NCI-H345 treated with DMSO at 0.1 percent for 48 hours (cell line): ENCODE measurements around the gene SYNGR4.

ENCODE experiments used
- DNase-seq: peaks from one replicate; lab custom pipeline; 2025; ENCODE audit not compliant: unreplicated experiment; lab: John Stamatoyannopoulos, UW

Gene SYNGR4

GRCh38 chr19:48396016-48396823, 32.1 kb downstream of the SYNGR4 start:
- no peak for DNase-seq

DNA sequence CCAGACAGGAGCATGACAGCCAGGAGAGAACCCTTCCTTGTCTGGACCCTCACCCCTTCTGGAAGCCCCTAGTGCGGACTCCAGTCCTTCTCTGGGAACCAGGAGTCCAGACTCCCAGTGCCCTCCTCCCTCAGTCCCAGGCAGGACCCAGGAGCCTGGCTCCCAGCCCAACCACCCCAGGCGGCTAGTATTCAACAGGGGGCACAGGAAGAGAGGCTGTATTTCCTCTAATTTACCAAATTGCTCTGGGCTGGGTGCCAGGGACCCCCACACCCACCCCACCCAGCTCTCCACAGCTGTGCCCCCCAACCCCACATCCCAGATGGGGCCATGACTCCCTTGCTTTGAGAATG, 32.6 kb downstream of the SYNGR4 start:
- DNase-seq, result no peak

DNA sequence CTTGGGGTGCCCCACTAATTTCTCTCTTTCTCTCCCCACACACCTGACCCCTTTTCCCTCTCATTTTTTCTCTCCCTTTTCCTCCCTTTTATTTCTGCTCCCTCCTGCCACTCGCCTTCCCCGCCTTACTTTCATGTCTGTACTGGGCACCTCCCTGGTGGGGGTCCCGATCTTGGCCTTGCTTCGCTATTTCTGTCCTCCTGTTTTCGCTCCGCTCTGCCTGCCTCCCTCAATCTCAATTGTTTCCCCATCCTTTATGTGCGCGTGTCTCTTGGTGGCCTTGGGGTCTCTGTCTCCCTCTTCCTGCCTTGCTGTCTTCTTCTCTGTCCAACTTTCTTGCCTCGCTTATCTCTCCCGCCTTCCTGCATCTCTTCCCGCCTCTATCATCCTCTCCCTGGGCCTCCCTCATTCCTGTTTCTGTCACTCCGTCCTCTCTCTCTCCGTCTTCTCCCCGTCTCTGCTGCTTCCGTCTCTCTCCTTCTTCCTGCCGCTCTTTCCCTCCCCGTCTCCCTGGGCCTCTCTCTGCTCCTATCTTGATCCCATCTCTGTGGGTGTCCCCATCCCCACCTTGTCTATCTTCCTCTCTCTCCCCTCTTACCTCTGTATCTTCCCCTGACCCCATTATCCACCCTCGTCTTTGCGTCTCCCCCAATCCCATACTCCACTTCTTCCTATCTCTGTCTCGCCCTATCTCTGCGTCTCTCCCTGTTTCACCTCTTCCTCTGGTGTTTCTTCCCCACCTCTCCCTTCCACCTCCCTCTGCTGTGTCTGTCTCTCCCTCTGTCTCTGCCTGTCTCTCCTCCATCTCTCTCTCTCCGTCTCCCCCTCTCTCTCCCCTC, 33.3 kb downstream of the SYNGR4 start:
- no peak for DNase-seq

GRCh38 chr19:48398102-48398374, 33.9 kb downstream of the SYNGR4 start:
- DNase-seq, result no peak

DNA sequence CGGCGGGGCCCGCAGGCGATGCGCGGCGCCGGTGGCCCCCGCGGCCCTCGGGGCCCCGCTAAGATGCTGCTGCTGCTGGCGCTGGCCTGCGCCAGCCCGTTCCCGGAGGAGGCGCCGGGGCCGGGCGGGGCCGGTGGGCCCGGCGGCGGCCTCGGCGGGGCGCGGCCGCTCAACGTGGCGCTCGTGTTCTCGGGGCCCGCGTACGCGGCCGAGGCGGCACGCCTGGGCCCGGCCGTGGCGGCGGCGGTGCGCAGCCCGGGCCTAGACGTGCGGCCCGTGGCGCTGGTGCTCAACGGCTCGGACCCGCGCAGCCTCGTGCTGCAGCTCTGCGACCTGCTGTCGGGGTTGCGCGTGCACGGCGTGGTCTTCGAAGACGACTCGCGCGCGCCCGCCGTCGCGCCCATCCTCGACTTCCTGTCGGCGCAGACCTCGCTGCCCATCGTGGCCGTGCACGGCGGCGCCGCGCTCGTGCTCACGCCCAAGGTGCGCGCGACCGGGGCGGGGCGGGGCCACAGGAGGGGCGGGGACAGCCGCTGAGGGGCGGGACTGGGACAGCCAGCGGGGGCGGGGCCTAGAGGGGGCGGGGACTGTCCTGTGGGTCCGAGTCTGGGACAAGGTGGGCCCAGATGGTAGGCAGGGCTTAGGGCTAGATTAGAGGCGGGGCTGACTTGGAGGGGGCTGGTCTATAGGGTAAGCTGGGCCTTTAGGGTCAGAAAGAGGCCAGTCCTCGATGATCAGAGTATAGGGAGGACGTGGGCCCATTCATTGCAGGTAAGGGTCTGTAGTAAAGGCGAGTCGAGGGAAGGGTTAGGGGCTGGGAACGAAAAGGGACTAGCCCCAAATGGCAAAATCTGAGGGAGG, 34.4 kb downstream of the SYNGR4 start:
- no peak for DNase-seq

DNA sequence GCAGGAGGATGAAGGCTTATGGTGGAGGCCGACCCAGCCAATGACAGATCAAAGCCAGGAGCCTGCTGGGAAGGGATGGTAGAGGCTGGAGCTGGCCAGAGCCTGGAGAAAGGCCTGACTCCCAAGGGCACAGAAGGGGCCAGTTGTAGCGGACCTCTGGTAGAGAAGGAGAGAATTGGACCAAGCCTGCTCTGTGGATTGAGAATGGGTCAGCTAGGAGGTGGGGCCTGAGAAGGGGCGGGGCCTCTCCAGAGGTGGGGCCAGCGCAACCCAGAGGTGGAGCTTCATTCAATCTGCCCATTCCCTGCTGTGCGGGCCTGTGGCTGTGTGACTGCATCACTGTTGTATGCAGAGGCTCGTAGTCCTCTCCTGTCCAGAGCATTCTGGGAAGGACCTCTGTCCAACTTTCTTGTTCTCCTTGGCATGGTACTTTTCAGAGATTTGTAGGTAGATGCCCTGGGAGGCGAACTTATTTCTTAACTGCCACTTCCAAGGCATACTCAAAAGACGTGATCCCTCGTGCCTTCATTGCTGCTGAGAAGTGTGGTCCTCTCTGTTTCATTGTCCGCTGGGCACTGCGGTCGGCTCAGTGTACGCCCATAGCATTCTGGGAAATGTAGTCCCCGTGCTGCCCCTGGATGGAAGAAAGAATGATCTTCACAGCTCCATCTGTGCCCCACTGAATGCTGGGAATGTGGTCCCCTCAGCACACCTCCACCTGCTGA, 36.0 kb downstream of the SYNGR4 start:
- DNase-seq, result peak; percentile 33

GRCh38 chr19:48401287-48401686, 37.1 kb downstream of the SYNGR4 start:
- DNase-seq, result no peak

DNA sequence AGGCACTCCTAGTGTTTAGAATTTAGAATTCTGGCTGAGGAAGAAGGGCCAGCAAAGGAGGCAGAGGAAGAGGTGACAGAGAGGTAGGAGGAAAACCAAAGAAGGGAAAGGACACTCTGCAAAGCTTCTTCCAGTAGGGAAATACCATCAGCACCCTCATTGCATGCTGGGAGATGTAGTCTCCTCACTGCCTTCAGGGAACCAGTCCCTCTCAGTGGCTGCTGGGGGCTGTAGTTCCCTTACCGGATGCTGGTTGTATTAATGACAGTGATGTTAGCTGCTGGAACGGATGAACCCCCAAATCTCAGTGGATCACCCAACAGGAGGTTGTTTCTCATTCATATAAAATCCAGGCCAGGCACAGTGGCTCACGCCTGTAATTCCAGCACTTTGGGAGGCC, 39.4 kb downstream of the SYNGR4 start:
- DNase-seq, result no peak

DNA sequence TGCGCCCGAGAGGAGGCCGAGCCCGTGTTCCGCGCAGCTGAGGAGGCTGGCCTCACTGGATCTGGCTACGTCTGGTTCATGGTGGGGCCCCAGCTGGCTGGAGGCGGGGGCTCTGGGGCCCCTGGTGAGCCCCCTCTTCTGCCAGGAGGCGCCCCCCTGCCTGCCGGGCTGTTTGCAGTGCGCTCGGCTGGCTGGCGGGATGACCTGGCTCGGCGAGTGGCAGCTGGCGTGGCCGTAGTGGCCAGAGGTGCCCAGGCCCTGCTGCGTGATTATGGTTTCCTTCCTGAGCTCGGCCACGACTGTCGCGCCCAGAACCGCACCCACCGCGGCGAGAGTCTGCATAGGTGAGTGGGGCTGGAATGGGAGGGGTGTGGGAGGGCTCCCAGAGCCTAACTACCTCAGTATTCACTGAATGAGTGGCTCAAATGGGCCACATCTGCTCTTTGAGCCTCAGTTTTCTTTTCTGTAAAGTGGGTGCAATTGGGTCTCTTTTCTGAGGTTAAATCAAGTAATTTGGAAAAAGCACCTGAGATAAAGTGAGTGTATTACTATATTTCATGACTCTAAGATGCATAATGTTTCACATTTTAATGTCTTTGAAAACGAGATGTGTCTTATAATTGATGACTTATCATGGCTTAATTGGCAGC, 41.0 kb downstream of the SYNGR4 start:
- no peak for DNase-seq

GRCh38 chr19:48405850-48406249, 41.7 kb downstream of the SYNGR4 start:
- no peak for DNase-seq

DNA sequence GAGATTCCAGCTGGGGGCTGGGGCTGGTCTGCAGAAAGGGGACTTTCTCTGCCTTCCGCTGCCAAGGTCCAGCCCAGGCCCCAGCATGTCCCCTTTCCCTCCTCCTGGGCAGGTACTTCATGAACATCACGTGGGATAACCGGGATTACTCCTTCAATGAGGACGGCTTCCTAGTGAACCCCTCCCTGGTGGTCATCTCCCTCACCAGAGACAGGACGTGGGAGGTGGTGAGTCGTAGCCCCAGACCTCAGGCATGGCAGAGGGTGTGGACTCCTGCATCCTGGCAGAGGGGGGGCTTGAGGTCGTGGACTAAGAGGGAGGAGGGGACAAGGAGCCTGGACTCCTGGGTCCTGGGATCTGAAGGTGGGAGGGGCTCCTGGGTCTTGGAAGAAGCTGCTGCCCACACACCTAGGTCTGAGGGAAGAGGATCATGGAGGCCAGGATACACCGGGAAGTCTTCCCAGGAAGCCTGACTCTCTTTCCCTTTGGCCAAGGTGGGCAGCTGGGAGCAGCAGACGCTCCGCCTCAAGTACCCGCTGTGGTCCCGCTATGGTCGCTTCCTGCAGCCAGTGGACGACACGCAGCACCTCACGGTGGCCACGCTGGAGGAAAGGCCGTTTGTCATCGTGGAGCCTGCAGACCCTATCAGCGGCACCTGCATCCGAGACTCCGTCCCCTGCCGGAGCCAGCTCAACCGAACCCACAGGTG, 49.9 kb downstream of the SYNGR4 start:
- no peak for DNase-seq

DNA sequence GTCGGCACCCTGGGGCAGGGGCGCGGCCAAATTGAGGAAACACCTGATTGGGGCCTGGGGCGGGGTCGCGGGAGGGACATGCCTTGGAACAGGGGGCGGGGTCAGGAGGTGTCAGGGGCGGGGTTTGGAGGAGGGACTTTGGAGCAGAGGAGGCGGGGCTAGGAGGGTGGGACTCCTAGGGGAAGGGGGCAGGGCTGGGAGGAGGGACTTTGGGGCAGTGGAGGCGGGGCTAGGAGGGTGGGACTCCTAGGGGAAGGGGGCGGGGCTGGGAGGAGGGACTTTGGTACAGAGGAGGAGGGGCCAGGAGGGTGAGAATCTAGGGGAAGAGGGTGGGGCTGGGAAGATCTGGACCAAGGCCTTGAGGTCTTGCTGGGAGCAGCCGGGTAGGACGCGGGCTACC, 51.2 kb downstream of the SYNGR4 start:
- DNase-seq, result no peak

DNA sequence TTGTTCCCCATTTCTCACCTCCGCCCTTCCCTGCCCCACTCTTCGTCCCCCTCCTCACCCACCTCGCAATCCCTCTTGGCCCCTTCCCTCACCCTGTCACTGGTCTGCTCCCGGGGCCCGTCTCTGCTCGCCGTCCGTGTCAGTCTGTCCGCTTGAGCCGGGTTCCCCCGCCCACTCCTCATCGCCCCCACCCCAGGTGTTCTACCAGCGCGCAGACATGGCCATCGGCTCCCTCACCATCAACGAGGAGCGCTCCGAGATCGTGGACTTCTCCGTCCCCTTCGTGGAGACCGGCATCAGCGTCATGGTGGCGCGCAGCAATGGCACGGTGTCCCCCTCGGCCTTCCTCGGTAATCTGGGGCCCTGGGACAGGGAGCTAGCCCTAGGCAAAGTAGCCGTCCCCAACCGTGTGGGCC, 51.6 kb downstream of the SYNGR4 start:
- no peak for DNase-seq

- DNase-seq, result no peak
Measured at GRCh38 chr19:48417421-48417820, 53.3 kb downstream of the SYNGR4 start.

- no peak for DNase-seq
Measured at GRCh38 chr19:48418317-48419064, 54.3 kb downstream of the SYNGR4 start.

- no peak for DNase-seq
Measured at GRCh38 chr19:48419158-48419920, 55.2 kb downstream of the SYNGR4 start.

DNA sequence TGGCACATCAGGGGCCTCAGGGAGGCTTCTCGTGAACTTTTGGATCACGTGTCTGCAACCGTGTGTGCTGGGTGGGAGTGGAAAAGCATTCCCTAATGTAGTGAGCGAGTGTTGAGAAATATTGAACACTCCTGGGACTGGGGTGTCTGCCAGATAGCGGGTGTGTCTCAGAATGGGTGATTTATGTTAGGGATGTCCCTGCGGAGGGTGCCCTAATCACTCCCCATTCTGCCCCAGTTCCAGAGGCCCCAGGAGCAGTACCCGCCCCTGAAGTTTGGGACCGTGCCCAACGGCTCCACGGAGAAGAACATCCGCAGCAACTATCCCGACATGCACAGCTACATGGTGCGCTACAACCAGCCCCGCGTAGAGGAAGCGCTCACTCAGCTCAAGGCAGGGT, 57.4 kb downstream of the SYNGR4 start:
- no peak for DNase-seq

GRCh38 chr19:48424694-48425219, 60.6 kb downstream of the SYNGR4 start:
- DNase-seq, result no peak
